Measurements from ENCODE around the gene ATOH8. TPM values are rescaled to one million over a fixed set of nuclear protein-coding genes. Genes with fewer than 3 reads are reported as not detected.

ATOH8 gene
- total and polyA plus RNA-seq, 2 experiments from 2014 or later: 12.7 to 50.1 TPM

DNA sequence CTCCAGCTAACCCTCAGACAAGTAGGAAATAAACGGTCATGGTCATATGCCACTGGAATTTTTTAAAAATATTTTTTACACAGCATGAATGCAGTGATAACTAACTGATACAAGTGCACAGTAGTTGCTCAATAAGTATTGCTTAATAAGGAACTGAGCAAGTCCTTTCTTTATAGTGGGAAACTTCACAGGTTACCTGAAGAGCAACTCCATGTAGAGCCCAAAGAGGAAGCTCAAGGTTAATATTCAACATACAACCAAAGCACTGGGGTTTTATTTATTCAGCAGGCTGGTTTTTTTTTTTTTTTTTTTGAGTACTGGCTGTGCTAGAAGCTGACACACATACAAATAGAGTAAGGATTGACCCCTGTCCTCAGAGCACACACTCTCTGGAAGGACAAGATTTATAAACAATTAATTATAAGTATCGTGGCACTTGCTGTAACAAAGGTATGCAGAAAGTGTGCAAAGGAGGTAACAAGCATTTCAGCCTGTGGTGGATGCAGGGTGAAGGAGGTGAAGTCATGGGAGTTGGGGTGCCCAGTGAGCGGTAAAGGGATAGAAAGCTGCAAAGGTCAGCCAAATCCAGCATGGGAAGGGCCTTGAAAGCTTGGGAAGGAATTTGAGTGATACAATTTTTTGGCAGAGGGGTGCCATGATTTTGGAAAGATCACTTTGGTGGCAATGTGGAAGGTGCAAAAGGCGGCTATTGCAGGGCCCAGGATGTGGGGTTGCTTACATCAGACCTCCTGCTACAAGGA, 52.7 kb downstream of the ATOH8 start:
- 86% methylated on average over 4 of the region's 4 CpGs for WGBS, 2 experiments (ENCODE audit: low coverage in 1 of 2, low lambda C conversion rate in 2 of 2, missing lambda C conversion rate in 2 of 2)
- DNase-seq: no peak
- TF ChIP-seq EZH2phosphoT487 (IDR thresholded peaks at IDR 0.05; ENCODE audit: insufficient read depth, low read depth) (no peak), EZH2 (IDR thresholded peaks at IDR 0.05; ENCODE audit: insufficient read depth, poor library complexity, severe bottlenecking) (no peak)

DNA sequence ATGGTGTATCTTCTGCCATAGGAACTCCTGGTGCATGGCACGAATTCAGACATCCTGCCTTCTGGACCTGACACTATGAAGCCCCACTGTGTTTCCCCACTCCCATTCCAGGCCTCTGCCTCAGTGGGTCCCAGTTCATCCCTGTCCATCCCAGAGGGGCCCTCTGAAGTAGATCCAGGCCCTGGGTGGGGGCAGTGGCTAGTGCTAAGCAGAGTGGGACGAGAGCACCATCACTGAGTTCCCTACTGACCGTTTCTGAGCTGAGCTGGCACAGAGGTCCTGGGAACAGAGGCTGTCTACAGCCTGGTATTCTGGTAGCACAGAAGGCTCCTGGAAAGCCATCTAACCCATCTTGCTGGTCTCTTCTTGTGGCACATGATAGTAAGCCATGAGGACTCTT, 54.0 kb downstream of the ATOH8 start:
- no peak overlapping the region for H3K9ac ChIP-seq
- DNase-seq: no peak
- no peaks in the 10 kb centered on the region for H4K20me1 ChIP-seq (ENCODE audit: insufficient read depth)
- peaks cover 7% of the 10 kb centered on the region; the same call in 1 of the 2 replicates for H3F3A ChIP-seq (ENCODE audit: insufficient read depth)
- no peaks in the 10 kb centered on the region for H3K27me3 ChIP-seq (replicated peaks; ENCODE audit: insufficient read depth)
- no peaks in the 10 kb centered on the region for H3K9me2 ChIP-seq (ENCODE audit: insufficient read depth)
- no peaks in the 10 kb centered on the region for H3K9me3 ChIP-seq (ENCODE audit: low read depth)
- H3K27ac ChIP-seq: no peak overlapping the region
- 86 to 92% methylated on average over 3 of the region's 3 CpGs for WGBS, 2 experiments (ENCODE audit: low coverage in 1 of 2, low lambda C conversion rate in 2 of 2, missing lambda C conversion rate in 2 of 2)
- H3K36me3 ChIP-seq (ENCODE audit: low read depth): no peaks in the 10 kb centered on the region
- no peaks in the 10 kb centered on the region for H3K79me2 ChIP-seq (ENCODE audit: insufficient read depth)
- H3K4me1 ChIP-seq (ENCODE audit: insufficient read depth): peaks cover 20% of the 10 kb centered on the region
- H2AFZ ChIP-seq: no peak overlapping the region
- TF ChIP-seq EZH2phosphoT487 (IDR thresholded peaks at IDR 0.05; ENCODE audit: insufficient read depth, low read depth) (no peak), EZH2 (IDR thresholded peaks at IDR 0.05; ENCODE audit: insufficient read depth, poor library complexity, severe bottlenecking) (no peak)
- in situ Hi-C loops (cut with MboI): no loop called here
- H3K4me3 ChIP-seq: no peak overlapping the region
- no peak overlapping the region for H3K4me2 ChIP-seq (ENCODE audit: unreplicated experiment)

More for the DNA sequence above, 52.7 kb downstream of the ATOH8 start:
- Histone ChIP-seq H4K20me1 (ENCODE audit: insufficient read depth) (no peaks in the 10 kb centered on the region), H3F3A (ENCODE audit: insufficient read depth) (0 out of 2 replicates have a peak, but pooled peaks cover 2% of the 10 kb centered on the region), H3K9me2 (ENCODE audit: insufficient read depth) (no peaks in the 10 kb centered on the region), H3K9ac (no peak overlapping the region), H3K4me3 (no peak overlapping the region), H3K79me2 (ENCODE audit: insufficient read depth) (no peaks in the 10 kb centered on the region), H3K4me2 (ENCODE audit: unreplicated experiment) (no peak overlapping the region), H3K4me1 (ENCODE audit: insufficient read depth) (peaks cover 10% of the 10 kb centered on the region), H3K27ac (no peak overlapping the region), H3K9me3 (ENCODE audit: low read depth) (no peaks in the 10 kb centered on the region), H3K27me3 (replicated peaks; ENCODE audit: insufficient read depth) (no peaks in the 10 kb centered on the region), H2AFZ (no peak overlapping the region), H3K36me3 (ENCODE audit: low read depth) (no peaks in the 10 kb centered on the region)
- in situ Hi-C loops (cut with MboI): no loop called here

DNA sequence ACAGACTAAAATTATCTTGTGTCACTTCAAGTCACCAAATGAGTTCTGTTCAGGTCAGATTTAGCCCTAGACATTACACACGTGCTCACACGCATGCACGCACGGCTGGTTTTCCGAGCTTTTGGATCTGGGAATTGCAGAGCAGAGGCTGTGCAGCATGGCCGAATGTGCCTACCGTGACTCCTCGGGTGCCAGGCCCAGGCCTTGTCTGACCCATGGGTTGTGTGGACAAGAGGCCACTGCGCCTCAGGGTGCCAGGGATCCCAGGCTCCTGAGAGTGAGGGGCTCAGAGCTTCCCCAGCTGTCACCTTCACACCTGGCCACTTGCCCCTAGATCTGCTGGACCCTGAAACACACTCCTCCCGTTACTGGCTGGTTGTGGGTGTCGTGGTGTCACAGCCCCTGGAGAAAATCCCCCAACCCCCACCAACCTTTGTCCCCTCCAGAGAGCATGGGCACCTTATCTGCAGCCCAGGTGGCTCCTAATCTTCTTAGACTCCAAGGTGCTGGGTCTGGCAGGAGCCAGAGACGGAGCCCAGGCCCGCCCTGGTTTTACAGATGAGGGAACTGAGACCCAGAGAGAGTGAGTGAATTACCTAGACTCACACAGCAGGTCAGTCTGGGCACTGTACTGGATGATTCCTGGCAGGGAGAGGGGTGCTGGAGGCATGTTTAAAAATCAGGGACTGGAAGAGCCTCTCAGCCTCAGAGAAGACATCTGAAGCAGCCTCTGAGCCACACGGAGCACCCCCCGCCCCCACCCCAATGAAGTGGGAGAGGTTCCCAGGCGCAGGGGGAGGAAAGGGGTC, 56.8 kb downstream of the ATOH8 start:
- Histone ChIP-seq H3F3A (ENCODE audit: insufficient read depth) (peaks cover 7% of the 10 kb centered on the region; the same call in 1 of the 2 replicates), H3K79me2 (ENCODE audit: insufficient read depth) (no peaks in the 10 kb centered on the region), H3K9me2 (ENCODE audit: insufficient read depth) (no peaks in the 10 kb centered on the region), H3K9ac (peak overlapping the region; percentile 76), H3K9me3 (ENCODE audit: low read depth) (no peaks in the 10 kb centered on the region), H3K4me2 (ENCODE audit: unreplicated experiment) (peak overlapping the region; percentile 29), H3K27ac (peak overlapping the region; percentile 69), H3K36me3 (ENCODE audit: low read depth) (no peaks in the 10 kb centered on the region), H2AFZ (peak overlapping the region; percentile 18; the same call in 1 of the 2 replicates), H3K4me1 (ENCODE audit: insufficient read depth) (peaks cover 20% of the 10 kb centered on the region), H3K4me3 (no peak overlapping the region), H4K20me1 (ENCODE audit: insufficient read depth) (no peaks in the 10 kb centered on the region), H3K27me3 (replicated peaks; ENCODE audit: insufficient read depth) (no peaks in the 10 kb centered on the region)
- WGBS, 2 experiments (ENCODE audit: low coverage in 1 of 2, low lambda C conversion rate in 2 of 2, missing lambda C conversion rate in 2 of 2): 55 to 63% methylated on average over 14 to 16 of the region's 16 CpGs
- TF ChIP-seq EZH2phosphoT487 (IDR thresholded peaks at IDR 0.05; ENCODE audit: insufficient read depth, low read depth) (no peak), EZH2 (IDR thresholded peaks at IDR 0.05; ENCODE audit: insufficient read depth, poor library complexity, severe bottlenecking) (no peak)
- DNase-seq: no peak
- in situ Hi-C loops (cut with MboI): loop anchor here (5.0 to 10.0 kb wide), 2 partner anchors 83 to 166 kb away; no protein-coding TSS in a partner anchor

Measured in GM23248 (cell line).